ENCODE data around the gene E4F1.

The E4F1 gene

GRCh38 chr16:2206780-2207433 is 16.5 kb upstream of the E4F1 start:
- DNase-seq, result no peak

GRCh38 chr16:2207872-2208271 is 15.5 kb upstream of the E4F1 start:
- no peak for DNase-seq

GRCh38 chr16:2208308-2208707 is 15.1 kb upstream of the E4F1 start:
- no peak for DNase-seq

- DNase-seq, result no peak
These were observed 14.6 kb upstream of the E4F1 start for GRCh38 chr16:2208772-2209171.

- DNase-seq, result no peak
These were observed 14.0 kb upstream of the E4F1 start for GRCh38 chr16:2209258-2210008.

- no peak for DNase-seq
These were observed 13.4 kb upstream of the E4F1 start for GRCh38 chr16:2210009-2210332.

GRCh38 chr16:2210386-2211365 is 12.7 kb upstream of the E4F1 start, which contains the start of gene BRICD5:
TSS of gene BRICD5 (minus strand) at chr16:2210863. CDS start at chr16:2210833, 30 bp downstream.
- no peak for DNase-seq

- DNase-seq, result no peak
These were observed 11.5 kb upstream of the E4F1 start for GRCh38 chr16:2211923-2212347.

GRCh38 chr16:2212362-2213324 is 10.7 kb upstream of the E4F1 start:
- DNase-seq, result no peak

GRCh38 chr16:2213817-2214718 is 9.3 kb upstream of the E4F1 start:
- no peak for DNase-seq

- DNase-seq, result no peak
These were observed 8.7 kb upstream of the E4F1 start, which contains the start of gene PGP for GRCh38 chr16:2214719-2214968. TSS of gene PGP (minus strand) at chr16:2214840. CDS start at chr16:2214777, 63 bp downstream.

- no peak for DNase-seq
These were observed 7.1 kb upstream of the E4F1 start for GRCh38 chr16:2216330-2216729.

GRCh38 chr16:2223942-2224486 is 623 bp downstream of the E4F1 start:
- DNase-seq, result peak; percentile 58

- no peak for DNase-seq
These were observed 2.9 kb downstream of the E4F1 start for GRCh38 chr16:2226245-2226793.

- no peak for DNase-seq
These were observed 3.5 kb downstream of the E4F1 start for GRCh38 chr16:2226918-2227317.

GRCh38 chr16:2228161-2228824 is 4.9 kb downstream of the E4F1 start:
- no peak for DNase-seq

GRCh38 chr16:2229091-2229490 is 5.7 kb downstream of the E4F1 start:
- DNase-seq, result no peak

GRCh38 chr16:2229632-2230250 is 6.3 kb downstream of the E4F1 start:
- DNase-seq, result no peak

GRCh38 chr16:2230376-2230775 is 7.0 kb downstream of the E4F1 start:
- no peak for DNase-seq
